Measurements from ENCODE around the gene MTOR.

DNA sequence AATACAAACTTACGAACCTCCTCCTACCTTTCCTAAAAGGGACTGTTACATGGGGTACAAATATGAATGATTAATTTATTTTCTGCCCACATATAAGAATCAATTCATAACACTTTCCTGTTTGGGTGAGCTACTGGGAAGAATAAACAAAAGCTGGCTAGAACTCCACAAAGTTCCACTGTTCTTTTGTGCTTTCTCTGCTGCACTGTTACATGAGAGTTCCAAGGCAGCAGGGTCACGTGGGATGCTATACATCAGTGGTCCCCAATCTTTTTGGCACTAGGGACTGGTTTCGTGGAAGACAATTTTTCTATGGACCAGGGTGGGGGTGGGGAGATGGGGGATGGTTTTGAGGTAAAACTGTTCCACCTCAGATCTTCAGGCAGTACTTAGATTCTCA lies 75.4 kb downstream of the MTOR start:
- TF ChIP-seq, protein P1, sequence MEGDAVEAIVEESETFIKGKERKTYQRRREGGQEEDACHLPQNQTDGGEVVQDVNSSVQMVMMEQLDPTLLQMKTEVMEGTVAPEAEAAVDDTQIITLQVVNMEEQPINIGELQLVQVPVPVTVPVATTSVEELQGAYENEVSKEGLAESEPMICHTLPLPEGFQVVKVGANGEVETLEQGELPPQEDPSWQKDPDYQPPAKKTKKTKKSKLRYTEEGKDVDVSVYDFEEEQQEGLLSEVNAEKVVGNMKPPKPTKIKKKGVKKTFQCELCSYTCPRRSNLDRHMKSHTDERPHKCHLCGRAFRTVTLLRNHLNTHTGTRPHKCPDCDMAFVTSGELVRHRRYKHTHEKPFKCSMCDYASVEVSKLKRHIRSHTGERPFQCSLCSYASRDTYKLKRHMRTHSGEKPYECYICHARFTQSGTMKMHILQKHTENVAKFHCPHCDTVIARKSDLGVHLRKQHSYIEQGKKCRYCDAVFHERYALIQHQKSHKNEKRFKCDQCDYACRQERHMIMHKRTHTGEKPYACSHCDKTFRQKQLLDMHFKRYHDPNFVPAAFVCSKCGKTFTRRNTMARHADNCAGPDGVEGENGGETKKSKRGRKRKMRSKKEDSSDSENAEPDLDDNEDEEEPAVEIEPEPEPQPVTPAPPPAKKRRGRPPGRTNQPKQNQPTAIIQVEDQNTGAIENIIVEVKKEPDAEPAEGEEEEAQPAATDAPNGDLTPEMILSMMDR (IDR thresholded peaks at IDR 0.05; ENCODE audit: insufficient read depth, low read length) = no peak
- no peak for TF ChIP-seq POLR2AphosphoS5 (IDR thresholded peaks at IDR 0.05; ENCODE audit: low read depth)
